Smooth muscle cell (in vitro differentiated cells): Measurements from ENCODE around the gene MBOAT2. TPM values are rescaled to one million over a fixed set of nuclear protein-coding genes. Genes with fewer than 3 reads are reported as not detected.

ENCODE experiments used
- DNase-seq: peaks from one replicate; lab custom pipeline; 2025; ENCODE audit not compliant: unreplicated experiment; lab: John Stamatoyannopoulos, UW
- H2AFZ ChIP-seq: fragments of 200-600 bp; sonication (generic); 2 replicates; pipeline ENCODE4 v1.6.0; 2016; ENCODE audit warnings: antibody characterized with exemption, low read depth, mild to moderate bottlenecking
- H3F3A ChIP-seq: fragments of 200-600 bp; sonication (generic); 2 replicates; pipeline ENCODE4 v1.6.0; 2017; ENCODE audit warnings: antibody characterized with exemption, low read depth
- H3K27ac ChIP-seq: fragments of 200-600 bp; sonication (generic); 2 replicates; pipeline ENCODE4 v1.5.1; 2016; ENCODE audit warnings: low read depth, mild to moderate bottlenecking
- H3K27me3 ChIP-seq: fragments of 200-600 bp; sonication (generic); 2 replicates; pipeline ENCODE4 v1.6.1; 2016; ENCODE audit warnings: low read depth, mild to moderate bottlenecking
- H3K36me3 ChIP-seq: fragments of 200-600 bp; sonication (generic); 2 replicates; pipeline ENCODE4 v1.5.1; 2016; ENCODE audit warnings: low read depth
- H3K4me1 ChIP-seq: fragments of 200-600 bp; sonication (generic); 2 replicates; pipeline ENCODE4 v1.5.1; 2016; ENCODE audit warnings: low read depth
- H3K4me2 ChIP-seq: fragments of 200-600 bp; sonication (generic); 2 replicates; pipeline ENCODE4 v1.6.0; 2016; ENCODE audit warnings: mild to moderate bottlenecking
- H3K4me3 ChIP-seq: fragments of 200-600 bp; sonication (generic); 2 replicates; pipeline ENCODE4 v1.5.1; 2016; ENCODE audit warnings: mild to moderate bottlenecking
- H3K79me2 ChIP-seq: fragments of 200-600 bp; sonication (generic); 2 replicates; pipeline ENCODE4 v1.6.0; 2016; ENCODE audit warnings: low read depth, mild to moderate bottlenecking
- H3K9ac ChIP-seq: fragments of 200-600 bp; sonication (generic); 2 replicates; pipeline ENCODE4 v1.6.0; 2016; ENCODE audit warnings: low read depth
- H3K9me3 ChIP-seq: fragments of 200-600 bp; sonication (generic); replicated peaks from 2 replicates; pipeline ENCODE4 v1.5.1; 2016; ENCODE audit warnings: low read depth
- H4K20me1 ChIP-seq: fragments of 200-600 bp; sonication (generic); 2 replicates; pipeline ENCODE4 v1.6.0; 2016; ENCODE audit warnings: low read depth
- WGBS: methylation state at CpG from one replicate; pipeline ENCODE4 v1.1.7; 2016; ENCODE audit warnings: low lambda C conversion rate; 5-methylcytosine and 5-hydroxymethylcytosine counted together
- polyA plus RNA-seq: library from polyadenylated mRNA; unstranded; fragments of >200 nt; fragmentation: Nextera tagmentation; extraction: Ambion mirVana; gene quantifications from 2 replicates; pipeline ENCODE4 v1.2.1, GENCODE V29; 2016
- total RNA-seq: library from RNA; depleted of rRNA; stranded (reverse); fragments of >200 nt; gene quantifications from 2 replicates; pipeline ENCODE4 v1.2.3, GENCODE V29; 2014
- TF ChIP-seq, protein P1 (sequence below): fragments of 200-600 bp; sonication (generic); IDR thresholded peaks from 2 replicates; pipeline ENCODE4 v1.5.1; 2017; ENCODE audit warnings: borderline replicate concordance, mild to moderate bottlenecking, antibody characterized with exemption; ENCODE audit not compliant: insufficient read depth, poor library complexity, severe bottlenecking

The MBOAT2 gene
- total and polyA plus RNA-seq, 2 experiments from 2014 or later, result 24.1 to 32.6 TPM

DNA sequence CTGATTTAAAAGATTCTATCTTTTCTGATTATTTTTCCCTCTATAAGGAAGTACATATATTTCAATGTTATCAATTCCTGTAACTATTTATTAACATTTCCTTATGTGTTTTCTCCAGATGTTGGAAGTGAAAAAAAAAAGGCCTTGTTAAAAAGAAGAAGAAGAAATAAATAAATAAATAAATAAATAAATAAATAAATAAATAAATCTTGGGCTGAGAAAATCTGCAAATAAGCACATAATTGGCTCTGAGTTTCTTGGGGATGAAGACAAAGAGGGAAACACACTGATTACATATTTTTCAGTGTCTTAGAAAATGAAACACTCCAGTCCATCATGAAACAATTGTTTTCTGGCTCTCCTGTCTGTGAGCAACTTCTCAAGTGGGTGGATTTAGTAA, 21.1 kb upstream of the MBOAT2 start:
- H2AFZ ChIP-seq, result no peak overlapping the region
- no peaks in the 10 kb centered on the region for H3F3A ChIP-seq
- H3K4me2 ChIP-seq, result no peak overlapping the region
- no peaks in the 10 kb centered on the region for H4K20me1 ChIP-seq
- H3K36me3 ChIP-seq, result no peaks in the 10 kb centered on the region
- H3K27ac ChIP-seq, result no peak overlapping the region
- TF ChIP-seq, protein P1, sequence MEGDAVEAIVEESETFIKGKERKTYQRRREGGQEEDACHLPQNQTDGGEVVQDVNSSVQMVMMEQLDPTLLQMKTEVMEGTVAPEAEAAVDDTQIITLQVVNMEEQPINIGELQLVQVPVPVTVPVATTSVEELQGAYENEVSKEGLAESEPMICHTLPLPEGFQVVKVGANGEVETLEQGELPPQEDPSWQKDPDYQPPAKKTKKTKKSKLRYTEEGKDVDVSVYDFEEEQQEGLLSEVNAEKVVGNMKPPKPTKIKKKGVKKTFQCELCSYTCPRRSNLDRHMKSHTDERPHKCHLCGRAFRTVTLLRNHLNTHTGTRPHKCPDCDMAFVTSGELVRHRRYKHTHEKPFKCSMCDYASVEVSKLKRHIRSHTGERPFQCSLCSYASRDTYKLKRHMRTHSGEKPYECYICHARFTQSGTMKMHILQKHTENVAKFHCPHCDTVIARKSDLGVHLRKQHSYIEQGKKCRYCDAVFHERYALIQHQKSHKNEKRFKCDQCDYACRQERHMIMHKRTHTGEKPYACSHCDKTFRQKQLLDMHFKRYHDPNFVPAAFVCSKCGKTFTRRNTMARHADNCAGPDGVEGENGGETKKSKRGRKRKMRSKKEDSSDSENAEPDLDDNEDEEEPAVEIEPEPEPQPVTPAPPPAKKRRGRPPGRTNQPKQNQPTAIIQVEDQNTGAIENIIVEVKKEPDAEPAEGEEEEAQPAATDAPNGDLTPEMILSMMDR, result no peak
- H3K9me3 ChIP-seq, result no peaks in the 10 kb centered on the region
- H3K4me1 ChIP-seq, result no peaks in the 10 kb centered on the region
- no peaks in the 10 kb centered on the region for H3K27me3 ChIP-seq
- no peak overlapping the region for H3K9ac ChIP-seq
- DNase-seq, result no peak
- no peak overlapping the region for H3K4me3 ChIP-seq
- no peaks in the 10 kb centered on the region for H3K79me2 ChIP-seq

DNA sequence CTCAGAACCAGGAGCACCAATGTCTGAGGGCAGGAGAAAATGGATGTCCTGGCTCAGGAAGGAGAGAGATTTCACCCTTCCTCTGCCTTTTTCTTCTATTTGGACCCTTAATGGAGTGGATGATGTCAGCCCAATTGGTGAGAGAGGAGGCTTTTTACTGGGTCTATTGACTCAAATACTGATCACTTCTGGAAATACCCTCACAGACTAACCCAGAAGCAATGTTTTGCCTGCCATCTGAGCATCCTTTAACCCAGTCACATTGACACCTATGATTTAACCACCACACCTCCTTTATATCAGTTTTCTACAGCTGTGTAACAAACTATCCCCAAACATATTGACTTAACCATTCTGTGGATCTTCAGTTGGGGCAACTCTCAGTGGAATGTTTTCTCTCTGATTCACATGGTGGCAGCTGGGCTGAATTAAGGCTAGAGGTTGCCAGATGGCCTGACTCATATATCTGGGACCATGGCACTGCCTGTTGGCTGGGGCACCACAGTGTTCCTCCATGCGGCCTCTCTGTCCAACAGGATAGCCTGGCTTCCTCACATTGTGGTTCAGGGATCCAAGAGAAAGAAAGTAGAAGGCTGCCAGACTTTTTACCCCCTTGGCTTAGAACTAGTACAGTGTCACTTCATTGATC, 18.2 kb upstream of the MBOAT2 start:
- no peaks in the 10 kb centered on the region for H3K79me2 ChIP-seq
- H3K4me3 ChIP-seq, result no peak overlapping the region
- no peaks in the 10 kb centered on the region for H4K20me1 ChIP-seq
- no peak overlapping the region for H3K27ac ChIP-seq
- no peak for DNase-seq
- H3K36me3 ChIP-seq, result no peaks in the 10 kb centered on the region
- no peak overlapping the region for H3K4me2 ChIP-seq
- TF ChIP-seq, protein P1, result no peak
- H3K4me1 ChIP-seq, result no peaks in the 10 kb centered on the region
- WGBS, result 100% methylated on average over 1 of the region's 1 CpG
- H2AFZ ChIP-seq, result no peak overlapping the region
- H3K9ac ChIP-seq, result no peak overlapping the region
- no peaks in the 10 kb centered on the region for H3K9me3 ChIP-seq
- no peaks in the 10 kb centered on the region for H3K27me3 ChIP-seq
- H3F3A ChIP-seq, result no peaks in the 10 kb centered on the region

DNA sequence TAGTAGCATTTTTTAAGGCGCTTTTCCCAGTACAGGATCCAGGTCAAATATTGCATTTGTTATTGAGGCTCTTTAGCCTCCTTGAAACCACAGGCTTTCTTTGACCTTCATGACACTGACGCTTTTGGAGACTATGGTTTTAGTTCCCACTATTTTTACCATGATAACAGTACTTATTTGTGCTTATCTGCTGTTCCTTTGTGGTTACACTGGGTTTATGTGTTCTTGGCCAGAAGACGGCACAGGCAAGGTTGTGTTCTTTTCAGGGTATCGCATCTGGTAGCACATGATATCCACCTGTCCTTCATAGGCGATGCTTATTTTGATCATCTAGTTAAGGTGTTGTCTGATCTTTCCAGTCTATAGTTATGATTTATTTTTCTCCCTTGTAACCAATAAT, 16.8 kb upstream of the MBOAT2 start:
- Histone ChIP-seq H4K20me1 (no peaks in the 10 kb centered on the region), H3K36me3 (no peaks in the 10 kb centered on the region), H3K4me1 (no peaks in the 10 kb centered on the region), H3K4me2 (no peak overlapping the region), H3K27ac (no peak overlapping the region), H3F3A (no peaks in the 10 kb centered on the region), H3K27me3 (no peaks in the 10 kb centered on the region), H3K9me3 (no peaks in the 10 kb centered on the region), H3K9ac (no peak overlapping the region), H3K4me3 (no peak overlapping the region), H2AFZ (no peak overlapping the region), H3K79me2 (no peaks in the 10 kb centered on the region)
- WGBS, result 86% methylated on average over 5 of the region's 5 CpGs
- DNase-seq, result no peak
- TF ChIP-seq, protein P1, result no peak

DNA sequence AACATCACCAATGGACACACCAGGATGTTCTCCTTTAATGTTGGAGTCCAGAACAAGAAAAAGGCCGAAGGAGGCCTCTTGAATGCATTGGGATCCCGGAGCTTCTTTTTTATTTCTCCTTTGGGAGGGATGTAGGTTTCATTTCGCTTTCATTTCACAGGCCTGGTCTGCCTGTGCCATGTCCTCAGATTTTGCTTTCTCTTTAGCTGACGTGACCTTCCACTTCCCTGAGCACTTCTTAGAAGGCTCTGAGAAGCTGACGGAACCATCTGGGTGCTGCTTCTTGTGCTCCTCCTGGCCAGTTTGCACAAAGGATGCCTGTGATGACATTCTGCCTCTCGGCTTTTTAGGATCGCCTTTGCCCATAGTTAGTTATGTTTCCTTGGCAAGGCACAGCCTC, 15.1 kb upstream of the MBOAT2 start:
- Histone ChIP-seq H3K9ac (no peak overlapping the region), H3K4me1 (no peaks in the 10 kb centered on the region), H3K4me3 (no peak overlapping the region), H3K79me2 (no peaks in the 10 kb centered on the region), H3K36me3 (no peaks in the 10 kb centered on the region), H3F3A (no peaks in the 10 kb centered on the region), H4K20me1 (no peaks in the 10 kb centered on the region), H3K4me2 (no peak overlapping the region), H3K27ac (no peak overlapping the region), H2AFZ (no peak overlapping the region), H3K9me3 (no peaks in the 10 kb centered on the region), H3K27me3 (no peaks in the 10 kb centered on the region)
- TF ChIP-seq, protein P1, result no peak
- WGBS, result 95% methylated on average over 7 of the region's 7 CpGs
- no peak for DNase-seq
